SK-MEL-5 (cell line): ENCODE measurements around the gene RPAP3. TPM values are rescaled to one million over a fixed set of nuclear protein-coding genes. Genes with fewer than 3 reads are reported as not detected.

Experiments
- DNase-seq: peaks from one replicate; pipeline ENCODE4 v3.0.0-alpha.2; 2016; ENCODE audit warnings: low read depth, low spot score
- in situ Hi-C: cut with HindIII; loops from 2 replicates; pipeline ENCODE4 v1.10.0; 2016; ENCODE audit warnings: low sequenced_read_pairs, high pct_unique_total_duplicates, low pct_unique_long_range_greater_than_20kb
- polyA plus RNA-seq, 2 experiments: library from polyadenylated mRNA; depleted of rRNA; stranded (reverse); fragments of >200 nt; gene quantifications; 2 replicates each; pipeline ENCODE4 v1.2.3, GENCODE V29; 2015
- total RNA-seq: library from RNA; depleted of rRNA; stranded (reverse); fragments of >200 nt; shearing (Covaris generic); gene quantifications from 2 replicates; pipeline ENCODE4 v1.2.3, GENCODE V29; 2014; rRNA removed

The RPAP3 gene
- total RNA-seq, result 30.0 and 31.7 TPM in 2 replicates
- polyA plus RNA-seq (2015; cell fraction: cytosol; rRNA removed), result 25.6 and 30.7 TPM in 2 replicates
- polyA plus RNA-seq (2015; cell fraction: nucleus; rRNA removed), result 21.1 and 30.0 TPM in 2 replicates

GRCh38 chr12:47705566-47706425, at the start of gene RPAP3:
RPAP3 (minus strand) TSS chr12:47706030; CDS start chr12:47702840, 3,190 bp downstream.
- peak; percentile 93 for DNase-seq
- in situ Hi-C loops, result no loop called here

GRCh38 chr12:47754881-47755280, 49.1 kb upstream of the RPAP3 start:
- DNase-seq, result no peak
- in situ Hi-C loops, result no loop called here

- DNase-seq, result no peak
- in situ Hi-C loops, result no loop called here
Measured at GRCh38 chr12:47754126-47754525, 48.3 kb upstream of the RPAP3 start.

- in situ Hi-C loops, result no loop called here
Measured at GRCh38 chr12:47753021-47754001, 47.5 kb upstream of the RPAP3 start.

GRCh38 chr12:47752552-47752951, 46.7 kb upstream of the RPAP3 start:
- no peak for DNase-seq
- in situ Hi-C loops, result no loop called here

More at GRCh38 chr12:47753021-47754001, 47.5 kb upstream of the RPAP3 start:
- DNase-seq, result peak; percentile 68

GRCh38 chr12:47752121-47752520, 46.3 kb upstream of the RPAP3 start:
- in situ Hi-C loops, result no loop called here
- no peak for DNase-seq

GRCh38 chr12:47751561-47751960, 45.7 kb upstream of the RPAP3 start:
- in situ Hi-C loops, result no loop called here
- no peak for DNase-seq

GRCh38 chr12:47750916-47751470, 45.2 kb upstream of the RPAP3 start:
- in situ Hi-C loops, result no loop called here

GRCh38 chr12:47750229-47750798, 44.5 kb upstream of the RPAP3 start:
- in situ Hi-C loops, result no loop called here
- DNase-seq, result no peak

More at GRCh38 chr12:47750916-47751470, 45.2 kb upstream of the RPAP3 start:
- DNase-seq, result no peak

GRCh38 chr12:47748899-47749298, 43.1 kb upstream of the RPAP3 start:
- in situ Hi-C loops, result no loop called here
- DNase-seq, result no peak

GRCh38 chr12:47748507-47748828, 42.6 kb upstream of the RPAP3 start:
- in situ Hi-C loops, result no loop called here
- no peak for DNase-seq

- in situ Hi-C loops, result no loop called here
- DNase-seq, result no peak
Measured at GRCh38 chr12:47747596-47748506, 42.0 kb upstream of the RPAP3 start.

- DNase-seq, result no peak
- in situ Hi-C loops, result no loop called here
Measured at GRCh38 chr12:47747126-47747525, 41.3 kb upstream of the RPAP3 start.

GRCh38 chr12:47746523-47746922, 40.7 kb upstream of the RPAP3 start:
- no peak for DNase-seq
- in situ Hi-C loops, result no loop called here

- in situ Hi-C loops, result no loop called here
Measured at GRCh38 chr12:47746073-47746472, 40.2 kb upstream of the RPAP3 start.

GRCh38 chr12:47745485-47746041, 39.7 kb upstream of the RPAP3 start:
- in situ Hi-C loops, result no loop called here

More at GRCh38 chr12:47746073-47746472, 40.2 kb upstream of the RPAP3 start:
- no peak for DNase-seq

More at GRCh38 chr12:47745485-47746041, 39.7 kb upstream of the RPAP3 start:
- DNase-seq, result no peak
